ENCODE measurements around the gene KDM6B.

DNA sequence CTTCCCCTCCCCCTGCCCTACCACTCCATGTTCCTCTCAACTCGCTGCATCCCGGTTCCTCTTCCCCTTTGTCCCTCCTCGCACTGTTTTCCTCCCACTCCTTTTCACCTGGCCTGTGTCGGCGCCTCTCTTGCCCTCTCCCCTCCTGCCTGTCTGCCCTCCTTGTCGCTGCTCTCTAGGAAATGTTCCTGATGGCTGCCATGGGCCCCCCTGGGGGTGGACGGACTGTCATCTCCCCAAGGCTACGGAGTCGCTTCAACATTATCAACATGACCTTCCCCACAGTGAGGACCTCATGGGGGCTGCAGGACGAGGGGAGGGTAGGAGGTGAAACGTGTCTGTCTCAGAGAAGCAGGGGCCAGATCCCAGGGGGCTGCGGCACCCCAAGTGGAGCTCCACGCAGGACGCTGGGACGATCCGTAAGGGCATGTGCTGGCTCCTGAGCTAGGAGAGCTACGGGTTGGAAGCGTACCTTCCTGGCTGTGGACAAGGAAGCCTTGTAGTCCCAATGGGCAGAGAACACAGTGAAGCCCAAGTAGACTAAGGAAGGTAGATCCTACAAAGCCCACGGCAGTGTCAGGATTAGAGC is 39.8 kb upstream of the KDM6B start:
- TF ChIP-seq, protein P1, sequence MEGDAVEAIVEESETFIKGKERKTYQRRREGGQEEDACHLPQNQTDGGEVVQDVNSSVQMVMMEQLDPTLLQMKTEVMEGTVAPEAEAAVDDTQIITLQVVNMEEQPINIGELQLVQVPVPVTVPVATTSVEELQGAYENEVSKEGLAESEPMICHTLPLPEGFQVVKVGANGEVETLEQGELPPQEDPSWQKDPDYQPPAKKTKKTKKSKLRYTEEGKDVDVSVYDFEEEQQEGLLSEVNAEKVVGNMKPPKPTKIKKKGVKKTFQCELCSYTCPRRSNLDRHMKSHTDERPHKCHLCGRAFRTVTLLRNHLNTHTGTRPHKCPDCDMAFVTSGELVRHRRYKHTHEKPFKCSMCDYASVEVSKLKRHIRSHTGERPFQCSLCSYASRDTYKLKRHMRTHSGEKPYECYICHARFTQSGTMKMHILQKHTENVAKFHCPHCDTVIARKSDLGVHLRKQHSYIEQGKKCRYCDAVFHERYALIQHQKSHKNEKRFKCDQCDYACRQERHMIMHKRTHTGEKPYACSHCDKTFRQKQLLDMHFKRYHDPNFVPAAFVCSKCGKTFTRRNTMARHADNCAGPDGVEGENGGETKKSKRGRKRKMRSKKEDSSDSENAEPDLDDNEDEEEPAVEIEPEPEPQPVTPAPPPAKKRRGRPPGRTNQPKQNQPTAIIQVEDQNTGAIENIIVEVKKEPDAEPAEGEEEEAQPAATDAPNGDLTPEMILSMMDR (IDR thresholded peaks at IDR 0.05) = no peak
- no peak for TF ChIP-seq POLR2A (IDR thresholded peaks at IDR 0.05)
